Mucosa of descending colon (tissue), 3 donors: ENCODE results near the gene PANK3. TPM values are rescaled to one million over a fixed set of nuclear protein-coding genes. Genes with fewer than 3 reads are reported as not detected.
"Not testable (repeated sequence)": the region's sequence is repeated elsewhere in the genome, so short reads cannot be mapped to it uniquely, and the experiment has no call there.

Source experiments
- ATAC-seq: fragments of 200-7000 bp; cut with Tn5 transposase; one replicate; pipeline ENCODE4 v1.9.1; 2020; ENCODE audit warnings: mild to moderate bottlenecking, moderate library complexity
- DNase-seq, 3 donors: peaks; one replicate each; pipeline ENCODE4 v3.0.0-alpha.2; 2020
- H3K36me3 ChIP-seq: fragments of 200-600 bp; one replicate; pipeline ENCODE4 v1.8.0; 2021; ENCODE audit warnings: low read depth, mild to moderate bottlenecking
- H3K4me1 ChIP-seq: fragments of 200-600 bp; one replicate; pipeline ENCODE4 v1.8.0; 2021; ENCODE audit warnings: low read depth, mild to moderate bottlenecking
- H3K4me3 ChIP-seq: fragments of 200-600 bp; one replicate; pipeline ENCODE4 v1.8.0; 2021; ENCODE audit warnings: mild to moderate bottlenecking
- H3K9me3 ChIP-seq: fragments of 200-600 bp; one replicate; pipeline ENCODE4 v1.8.0; 2021; ENCODE audit warnings: mild to moderate bottlenecking
- CTCF ChIP-seq: fragments of 200-600 bp; IDR thresholded peaks from one replicate; pipeline ENCODE4 v1.8.0; 2022; ENCODE audit warnings: antibody characterized with exemption, mild to moderate bottlenecking
- intact Hi-C, 2 donors: fragments of 100-400 bp; cut with DNase I in 1 of 2; cut with micrococcal nuclease in 1 of 2; formaldehyde crosslinking; loops; one replicate each; pipeline versions ENCODE4 v1.11.0 to v1.11.1; 2022; cut with DNase I, micrococcal nuclease
- total RNA-seq, 3 donors: library from RNA; stranded (reverse); fragmentation: NEBNext Ultra II Directional in 2 of 3; extraction: Animal tissue kit (Norgen Biotek cat#: 25700) in 2 of 3; gene quantifications; one replicate each; pipeline versions ENCODE4 v1.2.1 to v1.2.4, GENCODE V29; 2021 to 2023
- donor health status: DM: no; HTN: no; CAD: no; lungs with moderate emphysema.
- donor health status: DM: no; HTN: no; CAD: no.
- donor health status: DM: no; HTN: yes; CAD: no.

PANK3 gene
- total RNA-seq, 3 donors from 2014 or later, result 80.7 to 147 (median 125) TPM

DNA sequence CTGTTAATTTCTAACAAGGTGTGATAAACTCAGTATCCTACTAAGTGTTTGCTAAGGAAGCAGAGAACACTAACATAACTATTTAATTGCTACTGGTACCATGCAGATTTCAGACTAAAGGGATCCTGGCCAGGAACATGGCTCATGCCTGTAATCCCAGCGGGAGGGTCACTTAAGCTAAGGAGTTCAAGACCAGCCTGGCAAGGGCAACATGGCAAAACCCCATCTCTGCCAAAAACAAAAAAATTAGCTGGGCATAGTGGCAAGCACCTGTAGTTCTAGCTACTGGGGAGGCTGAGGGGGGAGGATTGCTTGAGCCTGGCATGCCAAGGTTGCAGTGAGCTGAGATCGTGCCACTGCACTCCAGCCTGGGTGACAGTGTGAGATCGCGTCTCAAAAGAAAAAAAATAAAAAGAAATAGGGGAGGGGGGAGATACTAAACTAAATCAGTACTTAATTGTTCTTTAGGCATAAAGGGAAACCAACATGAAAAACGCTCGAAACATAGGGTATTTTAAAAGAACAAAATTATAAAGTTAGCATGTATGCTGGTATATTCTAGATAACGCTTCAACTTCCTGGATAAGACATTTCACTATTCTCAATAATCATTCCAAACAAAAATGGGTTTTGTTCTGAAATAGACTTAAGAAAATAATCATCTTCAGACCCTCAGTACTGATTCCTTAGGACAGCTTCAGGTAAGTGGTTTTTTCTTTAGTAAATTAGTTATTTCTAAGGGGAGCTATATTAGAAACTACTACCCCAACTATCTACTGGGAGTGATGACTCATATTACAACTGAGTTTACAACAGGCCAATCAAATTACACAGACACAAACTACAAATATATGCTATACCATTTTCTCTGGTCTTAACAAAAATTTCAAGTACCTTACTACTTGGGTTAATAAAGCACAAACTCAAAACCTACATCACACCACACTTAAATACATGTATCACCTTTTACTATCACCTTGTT lies 3.5 kb downstream of the PANK3 start:
- intact Hi-C loops, result no loop called here
- ATAC-seq (no peak), DNase-seq (no peak)
- Histone ChIP-seq H3K9me3 (no peaks in the 10 kb centered on the region), H3K4me1 (peaks cover 32% of the 10 kb centered on the region), H3K36me3 (no peaks in the 10 kb centered on the region), H3K4me3 (no peak overlapping the region)
- no peak for TF ChIP-seq CTCF

GRCh38 chr5:168574156-168574555 lies 5.0 kb downstream of the PANK3 start:
- H3K36me3 ChIP-seq, intact Hi-C loops, H3K4me3 ChIP-seq, DNase-seq, H3K9me3 ChIP-seq, ATAC-seq: not testable (repeated sequence)
- peaks cover 32% of the 10 kb centered on the region for H3K4me1 ChIP-seq

GRCh38 chr5:168573663-168574062 lies 5.5 kb downstream of the PANK3 start:
- H3K4me3 ChIP-seq, ATAC-seq, intact Hi-C loops, H3K36me3 ChIP-seq, DNase-seq, H3K9me3 ChIP-seq: not testable (repeated sequence)
- peaks cover 32% of the 10 kb centered on the region for H3K4me1 ChIP-seq

GRCh38 chr5:168570490-168571328 lies 8.5 kb downstream of the PANK3 start:
- DNase-seq (no peak), ATAC-seq (peak; percentile 58)
- H3K4me3 ChIP-seq, result no peak overlapping the region
- H3K36me3 ChIP-seq, result no peaks in the 10 kb centered on the region
- intact Hi-C loops, result no loop called here
- H3K4me1 ChIP-seq, result peaks cover 10% of the 10 kb centered on the region
- H3K9me3 ChIP-seq, result no peaks in the 10 kb centered on the region
- no peak for TF ChIP-seq CTCF

GRCh38 chr5:168568738-168569137 lies 10.4 kb downstream of the PANK3 start:
- Histone ChIP-seq H3K4me3 (no peak overlapping the region), H3K4me1 (peaks cover 3% of the 10 kb centered on the region), H3K36me3 (no peaks in the 10 kb centered on the region), H3K9me3 (no peaks in the 10 kb centered on the region)
- TF ChIP-seq CTCF, result no peak
- intact Hi-C loops, result no loop called here
- no peak for ATAC-seq
- no peak for DNase-seq

- no peak for DNase-seq
- Histone ChIP-seq H3K36me3 (no peaks in the 10 kb centered on the region), H3K9me3 (no peaks in the 10 kb centered on the region), H3K4me3 (no peak overlapping the region), H3K4me1 (no peaks in the 10 kb centered on the region)
- intact Hi-C loops, result no loop called here
- no peak for TF ChIP-seq CTCF
- ATAC-seq, result no peak
Observed at GRCh38 chr5:168563959-168564358, 15.2 kb downstream of the PANK3 start.
